Mucosa of gallbladder (tissue), 1 donor: Measurements from ENCODE around the gene GPATCH8. TPM values are rescaled to one million over a fixed set of nuclear protein-coding genes. Genes with fewer than 3 reads are reported as not detected.
A peak's percentile ranks its signal among the peaks of the same experiment; 100 is the strongest.
"Not testable (repeated sequence)": the region's sequence is repeated elsewhere in the genome, so short reads cannot be mapped to it uniquely, and the experiment has no call there.

Source experiments
- DNase-seq: peaks from one replicate; pipeline ENCODE4 v3.0.0-alpha.2; 2020; ENCODE audit warnings: low spot score
- total RNA-seq: library from RNA; stranded (reverse); gene quantifications from one replicate; pipeline ENCODE4 v1.2.1, GENCODE V29; 2021
- donor health status: DM: no; HTN: no; CAD: no.

Gene GPATCH8
- total RNA-seq, result 33.3 TPM

DNA sequence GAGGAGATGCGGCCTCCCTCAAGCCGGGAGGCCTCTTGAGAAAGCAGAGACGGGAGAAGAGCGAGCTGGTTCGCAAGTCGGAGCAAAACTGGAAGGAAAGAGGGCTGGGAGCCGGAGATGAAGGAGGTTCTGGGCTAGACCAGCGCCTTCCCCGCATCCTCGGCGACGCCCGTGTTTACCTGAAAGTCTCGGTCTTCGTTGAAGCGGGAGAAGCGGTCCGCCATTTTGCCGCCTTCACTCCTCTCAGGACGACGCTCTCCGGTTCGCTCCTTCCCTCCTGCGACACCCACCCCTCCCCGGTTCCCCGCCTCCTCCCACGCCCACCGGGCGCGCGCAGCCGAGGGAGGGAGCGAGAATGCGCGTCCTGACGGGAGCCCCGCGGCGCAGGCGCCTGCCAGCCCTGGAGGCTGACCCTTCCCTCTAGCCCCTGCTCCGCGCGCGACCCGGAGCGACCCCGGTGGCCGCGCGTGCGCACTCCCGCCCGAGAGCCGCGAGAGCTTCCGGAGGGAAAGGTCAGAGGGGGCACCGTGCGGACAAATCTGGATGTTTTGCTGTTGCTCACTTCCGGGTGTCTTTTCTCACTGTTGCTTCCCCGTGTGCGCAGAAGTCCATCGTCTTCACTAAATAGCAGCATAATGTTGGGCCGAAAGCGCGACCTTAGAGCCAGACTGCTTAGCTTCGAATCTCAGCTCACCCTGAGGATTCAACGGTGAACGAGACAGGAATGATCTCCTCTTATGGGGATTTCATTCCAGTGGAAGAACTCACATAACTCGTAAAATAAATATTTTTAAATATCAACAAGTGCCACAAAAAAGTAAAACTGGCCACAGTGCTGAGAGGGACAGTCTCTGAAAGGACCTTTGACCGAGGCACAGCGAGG lies at the start of gene GPATCH8:
TSS of gene GPATCH8 (minus strand) at position 260 of the 883 bp plus-strand sequence. CDS start at position 224, 36 bp downstream.
- peak; percentile 94 for DNase-seq

GRCh38 chr17:44552361-44552760 lies 49.2 kb upstream of the GPATCH8 start:
- DNase-seq, result peak; percentile 30

DNA sequence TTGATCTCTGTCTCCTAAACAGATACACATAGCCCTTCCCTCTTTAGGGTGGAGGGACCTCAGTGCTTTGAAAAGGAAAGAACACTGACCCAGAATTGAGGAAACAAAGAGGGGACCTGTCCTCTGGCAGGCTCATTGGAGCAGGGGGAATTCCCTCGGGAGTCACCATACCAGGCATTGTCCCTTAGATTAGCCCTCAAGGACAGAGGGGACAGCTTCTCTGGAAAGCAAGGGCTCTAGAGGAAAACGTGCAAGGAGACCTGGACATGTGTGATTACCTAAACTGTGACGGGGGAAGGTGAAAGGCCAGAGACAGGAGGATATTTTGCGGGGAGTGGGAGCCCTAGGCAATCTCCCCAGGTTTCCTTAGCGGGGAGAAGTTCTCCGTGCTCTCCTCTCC lies 46.5 kb upstream of the GPATCH8 start:
- no peak for DNase-seq

DNA sequence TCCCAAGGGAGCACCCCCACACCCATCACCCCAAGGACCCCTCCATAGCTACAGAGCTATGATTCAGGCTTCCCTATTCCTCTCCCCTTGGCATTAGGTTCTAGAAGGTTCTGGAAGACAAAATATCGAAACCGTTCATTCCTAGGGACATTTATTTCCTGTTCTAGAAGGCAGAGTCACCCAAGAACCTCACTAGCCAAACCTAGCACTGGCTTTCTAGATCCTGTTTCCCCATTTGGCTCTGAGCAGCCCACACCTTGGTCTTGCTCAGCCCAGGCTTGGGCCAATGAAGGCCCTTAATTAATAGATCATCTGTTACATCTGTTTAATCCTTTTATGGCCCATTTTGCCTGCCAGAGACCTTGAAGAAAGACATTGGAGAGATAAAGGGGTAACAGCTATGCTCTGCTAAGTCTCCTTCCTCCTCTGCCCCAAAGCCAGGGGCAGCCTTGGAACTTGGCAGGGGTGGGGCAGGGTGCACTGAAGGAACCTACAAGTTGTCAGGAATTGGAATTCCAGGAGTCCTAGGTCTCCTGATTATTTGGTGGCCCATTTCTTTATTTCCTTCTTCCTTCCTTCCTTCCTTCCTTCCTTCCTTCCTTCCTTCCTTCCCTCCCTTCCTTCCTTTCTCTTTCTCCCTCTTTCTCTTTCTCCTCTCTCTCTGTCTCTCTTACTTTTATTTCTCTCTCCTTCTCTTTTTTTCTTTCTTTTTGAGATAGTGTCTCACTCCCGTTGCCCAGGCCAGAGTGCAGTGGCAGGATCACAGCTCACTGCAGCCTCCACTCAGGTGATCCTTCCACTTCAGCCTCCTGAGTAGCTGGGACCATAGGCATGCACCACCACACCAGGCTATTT lies 45.4 kb upstream of the GPATCH8 start:
- DNase-seq, result no peak

GRCh38 chr17:44547625-44548267 lies 44.5 kb upstream of the GPATCH8 start:
- DNase-seq, result no peak

- DNase-seq, result no peak
Measured at GRCh38 chr17:44546671-44547606, 43.7 kb upstream of the GPATCH8 start.

- no peak for DNase-seq
Measured at GRCh38 chr17:44543905-44544523, 40.8 kb upstream of the GPATCH8 start.

DNA sequence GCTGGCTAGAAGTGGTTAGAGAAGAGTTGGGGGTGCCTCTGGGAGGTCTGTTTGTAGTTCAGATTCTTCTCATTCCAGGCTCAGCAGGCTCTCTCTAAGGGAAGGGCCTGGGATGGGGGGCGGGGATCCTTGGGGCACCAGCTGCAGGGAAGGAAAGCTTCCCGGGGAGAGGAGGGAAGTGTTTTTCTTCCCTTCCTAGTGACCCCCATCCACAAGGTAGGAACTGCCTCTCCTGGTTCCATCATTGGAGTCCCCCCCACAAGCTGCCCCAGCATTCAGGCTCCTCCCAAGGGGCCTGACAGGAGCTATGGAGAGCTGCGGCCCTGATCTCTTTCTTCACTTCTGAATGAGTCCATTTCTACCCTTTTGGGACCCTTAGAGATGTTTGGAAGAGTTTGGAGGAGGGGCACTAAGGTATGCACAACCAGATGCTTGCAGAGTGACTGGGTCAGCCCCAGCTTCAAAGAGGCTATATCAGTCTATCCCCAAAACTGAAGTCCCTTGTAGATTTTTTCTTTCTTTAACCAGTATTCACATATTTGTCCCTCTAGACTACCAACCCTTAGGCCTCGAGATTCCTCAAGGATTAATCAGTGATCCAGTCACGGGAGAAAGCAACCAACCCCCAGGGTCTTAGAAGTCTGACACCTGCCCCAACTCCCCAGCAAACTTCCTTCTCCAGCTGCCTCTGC lies 40.2 kb upstream of the GPATCH8 start:
- DNase-seq, result no peak

DNA sequence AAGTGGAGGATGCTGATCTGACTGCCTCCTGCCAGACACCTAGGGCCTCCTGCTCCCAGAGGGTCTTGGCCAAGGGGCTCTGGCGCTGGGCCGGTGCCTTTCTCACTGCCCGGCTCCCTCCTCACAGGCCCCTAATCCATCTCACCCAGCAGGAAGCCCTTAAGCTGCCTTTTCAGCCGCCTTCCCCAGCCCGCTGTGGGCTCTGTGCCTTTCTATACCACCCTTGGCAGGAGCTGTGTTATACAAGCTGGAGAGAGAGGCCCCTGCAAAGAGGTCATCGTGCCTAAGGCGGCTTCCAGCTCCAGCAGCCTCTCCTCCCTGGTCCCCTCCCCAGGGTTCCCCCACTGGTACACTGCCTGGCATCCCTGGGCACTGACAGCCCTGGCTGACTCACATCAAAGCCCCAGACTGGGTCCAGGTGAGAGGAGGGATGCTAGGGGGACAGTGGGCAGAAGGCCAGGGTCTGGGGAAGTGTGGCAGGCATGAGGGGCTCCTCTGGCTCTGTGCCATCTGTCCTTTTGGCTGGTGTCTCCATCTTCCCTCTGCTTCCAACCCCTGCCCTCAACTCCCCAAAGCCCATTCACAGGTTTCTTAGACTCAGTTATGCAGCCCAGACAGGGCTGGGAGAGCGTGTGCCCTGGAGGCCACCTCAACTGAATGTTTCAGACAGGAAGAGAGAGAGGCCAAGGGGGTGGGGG lies 38.8 kb upstream of the GPATCH8 start:
- DNase-seq, result no peak

GRCh38 chr17:44540246-44541084 lies 37.3 kb upstream of the GPATCH8 start:
- no peak for DNase-seq

- no peak for DNase-seq
Measured at GRCh38 chr17:44539673-44540072, 36.5 kb upstream of the GPATCH8 start.

DNA sequence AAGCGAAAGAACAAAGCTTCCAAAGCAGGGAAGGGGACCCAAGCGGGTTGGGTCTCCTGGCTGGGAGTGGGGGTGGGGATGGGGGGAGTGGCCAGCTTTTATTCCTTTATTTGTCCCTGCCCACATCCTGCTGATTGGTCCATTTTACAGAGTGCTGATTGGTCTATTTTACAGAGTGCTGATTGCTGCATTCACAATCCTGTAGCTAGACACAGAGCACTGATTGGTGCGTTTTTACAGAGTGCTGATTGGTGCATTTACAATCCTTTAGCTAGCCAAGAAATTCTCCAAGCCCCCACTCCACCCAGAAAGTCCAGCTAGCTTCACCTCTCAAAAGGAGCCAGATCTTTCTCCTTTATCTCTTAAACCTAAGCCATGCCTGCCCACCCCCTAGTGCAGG lies 34.7 kb upstream of the GPATCH8 start:
- not testable (repeated sequence) for DNase-seq

GRCh38 chr17:44536090-44536953 lies 33.1 kb upstream of the GPATCH8 start:
- no peak for DNase-seq

- DNase-seq, result peak; percentile 83
Measured at GRCh38 chr17:44533533-44534246, 30.5 kb upstream of the GPATCH8 start.

- DNase-seq, result no peak
Measured at GRCh38 chr17:44530896-44531418, 27.8 kb upstream of the GPATCH8 start.

DNA sequence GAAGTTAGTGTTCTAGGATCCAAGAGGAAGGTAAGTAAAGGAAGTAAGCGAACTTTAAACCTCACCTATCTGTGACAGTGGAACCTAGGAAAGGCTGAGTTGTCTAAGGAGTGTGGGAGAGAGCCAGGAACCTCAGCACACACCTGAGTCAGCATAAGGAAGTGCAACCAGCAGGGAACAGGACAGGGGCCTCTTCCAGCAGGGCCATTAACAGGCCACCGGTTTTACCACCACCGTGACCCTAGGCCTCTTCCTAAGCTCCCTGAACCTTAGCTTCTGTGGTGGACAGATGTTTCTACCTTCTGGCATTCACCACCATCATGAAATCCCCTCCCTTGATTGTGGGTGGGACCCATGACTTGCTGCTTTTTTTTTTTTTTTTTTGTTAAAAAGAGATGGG lies 26.7 kb upstream of the GPATCH8 start:
- no peak for DNase-seq
